Stimulated activated memory B cell treated with anti-CD40 and anti-IgM and Interleukin-4, amounts not matched to agents 10 μg/mL and 1 μg/mL and 100 μg/mL, for 72 hours (primary cell): Measurements from ENCODE around the gene FBXW11.

Experiments used
- ATAC-seq: fragments of 150-1000 bp; cut with Tn5 transposase; 2 replicates; pipeline ENCODE4 v1.10.0; 2021
- H3K27ac Mint-ChIP-seq: one replicate; pipeline ENCODE4 v1.8.0; 2022; ENCODE audit warnings: mild to moderate bottlenecking, mixed read lengths
- H3K27me3 Mint-ChIP-seq: one replicate; pipeline ENCODE4 v1.8.0; 2022; ENCODE audit warnings: mixed read lengths
- H3K36me3 Mint-ChIP-seq: one replicate; pipeline ENCODE4 v1.8.0; 2022; ENCODE audit warnings: mixed read lengths
- H3K4me1 Mint-ChIP-seq: one replicate; pipeline ENCODE4 v1.8.0; 2022; ENCODE audit warnings: mixed read lengths
- H3K4me3 Mint-ChIP-seq: one replicate; pipeline ENCODE4 v1.8.0; 2022; ENCODE audit warnings: mild to moderate bottlenecking, moderate library complexity, mixed read lengths
- H3K9me3 Mint-ChIP-seq: one replicate; pipeline ENCODE4 v1.8.0; 2022; ENCODE audit warnings: mixed read lengths

Gene FBXW11

GRCh38 chr5:172006321-172007174 lies at the start of gene FBXW11:
FBXW11 (minus strand) TSS chr5:172006638; CDS start chr5:172006502, 136 bp downstream.
- H3K27me3 Mint-ChIP-seq = no peaks in the 10 kb centered on the region
- peak within 1 kb of the TSS; percentile 96 for H3K27ac Mint-ChIP-seq
- peaks cover 51% of the 10 kb centered on the region for H3K4me1 Mint-ChIP-seq
- peak; percentile 94 for ATAC-seq
- peaks cover 12% of the 10 kb centered on the region for H3K36me3 Mint-ChIP-seq
- H3K9me3 Mint-ChIP-seq = no peaks in the 10 kb centered on the region
- H3K4me3 Mint-ChIP-seq = peak within 1 kb of the TSS; percentile 90

- Mint-ChIP-seq H3K4me1 (no peaks in the 10 kb centered on the region), H3K4me3 (no peak overlapping the region), H3K27ac (peak overlapping the region; percentile 46), H3K36me3 (peaks cover 71% of the 10 kb centered on the region), H3K9me3 (no peaks in the 10 kb centered on the region), H3K27me3 (no peaks in the 10 kb centered on the region)
- ATAC-seq = no peak
Observed at GRCh38 chr5:172055996-172056395, 49.6 kb upstream of the FBXW11 start.

- no peak for ATAC-seq
- H3K27ac Mint-ChIP-seq = peak overlapping the region; percentile 46
- no peaks in the 10 kb centered on the region for H3K27me3 Mint-ChIP-seq
- no peaks in the 10 kb centered on the region for H3K4me1 Mint-ChIP-seq
- no peaks in the 10 kb centered on the region for H3K9me3 Mint-ChIP-seq
- peaks cover 70% of the 10 kb centered on the region for H3K36me3 Mint-ChIP-seq
- H3K4me3 Mint-ChIP-seq = no peak overlapping the region
Observed at GRCh38 chr5:172055421-172055820, 49.0 kb upstream of the FBXW11 start.

GRCh38 chr5:172054611-172055153 lies 48.2 kb upstream of the FBXW11 start:
- Mint-ChIP-seq H3K9me3 (no peaks in the 10 kb centered on the region), H3K4me1 (no peaks in the 10 kb centered on the region), H3K27ac (no peak overlapping the region), H3K4me3 (no peak overlapping the region), H3K36me3 (peaks cover 63% of the 10 kb centered on the region), H3K27me3 (no peaks in the 10 kb centered on the region)
- no peak for ATAC-seq

GRCh38 chr5:172052450-172053236 lies 46.2 kb upstream of the FBXW11 start:
- no peak for ATAC-seq
- Mint-ChIP-seq H3K27me3 (no peaks in the 10 kb centered on the region), H3K4me3 (no peak overlapping the region), H3K27ac (no peak overlapping the region), H3K4me1 (peaks cover 10% of the 10 kb centered on the region), H3K9me3 (no peaks in the 10 kb centered on the region), H3K36me3 (peaks cover 71% of the 10 kb centered on the region)

GRCh38 chr5:172051643-172052339 lies 45.4 kb upstream of the FBXW11 start:
- Mint-ChIP-seq H3K27ac (no peak overlapping the region), H3K27me3 (no peaks in the 10 kb centered on the region), H3K4me3 (no peak overlapping the region), H3K9me3 (no peaks in the 10 kb centered on the region), H3K4me1 (peaks cover 10% of the 10 kb centered on the region), H3K36me3 (peaks cover 62% of the 10 kb centered on the region)
- ATAC-seq = no peak

GRCh38 chr5:172050080-172050479 lies 43.6 kb upstream of the FBXW11 start:
- Mint-ChIP-seq H3K9me3 (no peaks in the 10 kb centered on the region), H3K4me3 (no peak overlapping the region), H3K4me1 (peaks cover 13% of the 10 kb centered on the region), H3K27ac (no peak overlapping the region), H3K36me3 (peaks cover 49% of the 10 kb centered on the region), H3K27me3 (no peaks in the 10 kb centered on the region)
- no peak for ATAC-seq

- Mint-ChIP-seq H3K4me3 (no peak overlapping the region), H3K27ac (no peak overlapping the region), H3K27me3 (no peaks in the 10 kb centered on the region), H3K4me1 (peaks cover 16% of the 10 kb centered on the region), H3K9me3 (no peaks in the 10 kb centered on the region), H3K36me3 (peaks cover 52% of the 10 kb centered on the region)
- no peak for ATAC-seq
Observed at GRCh38 chr5:172049226-172049796, 42.9 kb upstream of the FBXW11 start.

- no peaks in the 10 kb centered on the region for H3K27me3 Mint-ChIP-seq
- H3K4me1 Mint-ChIP-seq = peaks cover 16% of the 10 kb centered on the region
- peaks cover 50% of the 10 kb centered on the region for H3K36me3 Mint-ChIP-seq
- no peaks in the 10 kb centered on the region for H3K9me3 Mint-ChIP-seq
- H3K4me3 Mint-ChIP-seq = no peak overlapping the region
- no peak for ATAC-seq
- H3K27ac Mint-ChIP-seq = no peak overlapping the region
Observed at GRCh38 chr5:172048539-172049101, 42.2 kb upstream of the FBXW11 start.

GRCh38 chr5:172048170-172048422 lies 41.7 kb upstream of the FBXW11 start:
- Mint-ChIP-seq H3K36me3 (peaks cover 46% of the 10 kb centered on the region), H3K27ac (no peak overlapping the region), H3K4me1 (peaks cover 16% of the 10 kb centered on the region), H3K4me3 (no peak overlapping the region), H3K9me3 (no peaks in the 10 kb centered on the region), H3K27me3 (no peaks in the 10 kb centered on the region)
- no peak for ATAC-seq

- H3K27me3 Mint-ChIP-seq = no peaks in the 10 kb centered on the region
- peaks cover 16% of the 10 kb centered on the region for H3K4me1 Mint-ChIP-seq
- H3K36me3 Mint-ChIP-seq = peaks cover 41% of the 10 kb centered on the region
- H3K9me3 Mint-ChIP-seq = no peaks in the 10 kb centered on the region
- H3K27ac Mint-ChIP-seq = peak overlapping the region; percentile 51
- no peak overlapping the region for H3K4me3 Mint-ChIP-seq
- no peak for ATAC-seq
Observed at GRCh38 chr5:172046593-172046992, 40.2 kb upstream of the FBXW11 start.

- H3K36me3 Mint-ChIP-seq = peaks cover 32% of the 10 kb centered on the region
Observed at GRCh38 chr5:172045315-172045632, 38.8 kb upstream of the FBXW11 start.

GRCh38 chr5:172044631-172045314 lies 38.3 kb upstream of the FBXW11 start:
- Mint-ChIP-seq H3K36me3 (peaks cover 32% of the 10 kb centered on the region), H3K9me3 (no peaks in the 10 kb centered on the region), H3K27ac (no peak overlapping the region), H3K4me1 (peaks cover 24% of the 10 kb centered on the region), H3K27me3 (no peaks in the 10 kb centered on the region), H3K4me3 (no peak overlapping the region)
- ATAC-seq = no peak

More at GRCh38 chr5:172045315-172045632, 38.8 kb upstream of the FBXW11 start:
- Mint-ChIP-seq H3K27me3 (no peaks in the 10 kb centered on the region), H3K9me3 (no peaks in the 10 kb centered on the region), H3K27ac (no peak overlapping the region), H3K4me1 (peaks cover 19% of the 10 kb centered on the region), H3K4me3 (no peak overlapping the region)
- no peak for ATAC-seq

GRCh38 chr5:172043865-172044264 lies 37.4 kb upstream of the FBXW11 start:
- Mint-ChIP-seq H3K9me3 (no peaks in the 10 kb centered on the region), H3K27me3 (no peaks in the 10 kb centered on the region), H3K27ac (peak overlapping the region; percentile 22), H3K36me3 (peaks cover 25% of the 10 kb centered on the region), H3K4me1 (peaks cover 19% of the 10 kb centered on the region), H3K4me3 (no peak overlapping the region)
- ATAC-seq = no peak
